Psoas muscle (tissue), 8 donors: ENCODE data around the gene ZNF430. TPM values are rescaled to one million over a fixed set of nuclear protein-coding genes. Genes with fewer than 3 reads are reported as not detected.
"Not testable (repeated sequence)": the region's sequence is repeated elsewhere in the genome, so short reads cannot be mapped to it uniquely, and the experiment has no call there.

Source experiments
- ATAC-seq, 4 donors: fragments of 200-7000 bp; cut with Tn5 transposase; one replicate each; pipeline ENCODE4 v1.9.1; 2020; ENCODE audit warnings: moderate library complexity in 3 of 4, mild to moderate bottlenecking in 2 of 4
- DNase-seq, 2 donors: peaks; one replicate each; pipeline ENCODE4 v3.0.0-alpha.2; 2020
- H3K27ac ChIP-seq: fragments of 200-600 bp; one replicate; pipeline ENCODE4 v1.8.0; 2022
- H3K27me3 ChIP-seq, 3 donors: fragments of 200-600 bp in 1 of 3; one replicate each; pipeline versions ENCODE4 v1.6.1 to v1.8.0; 2013 to 2022; ENCODE audit warnings: low read length in 2 of 3, mild to moderate bottlenecking in 2 of 3, moderate library complexity in 1 of 3; ENCODE audit not compliant: insufficient read depth in 3 of 3
- H3K36me3 ChIP-seq, 2 donors: fragments of 200-600 bp in 1 of 2; one replicate each; pipeline versions ENCODE4 v1.6.1 to v1.8.0; 2013 to 2022; ENCODE audit warnings: low read depth in 1 of 2, mild to moderate bottlenecking in 1 of 2, moderate library complexity in 1 of 2; ENCODE audit not compliant: insufficient read depth in 1 of 2
- H3K4me1 ChIP-seq: fragments of 200-600 bp; one replicate; pipeline ENCODE4 v1.8.0; 2022
- H3K4me3 ChIP-seq: fragments of 200-600 bp; one replicate; pipeline ENCODE4 v1.8.0; 2022; ENCODE audit warnings: mild to moderate bottlenecking
- H3K9me3 ChIP-seq: fragments of 200-600 bp; one replicate; pipeline ENCODE4 v1.8.0; 2022
- CTCF ChIP-seq: fragments of 200-600 bp; IDR thresholded peaks from one replicate; pipeline ENCODE4 v1.8.0; 2022; ENCODE audit warnings: antibody characterized with exemption
- WGBS, 3 donors: extraction: QIAGEN DNeasy Blood & Tissue Kit; methylation state at CpG; one replicate each; pipeline versions ENCODE4 v1.1.6 to v1.1.7; 2013; 5-methylcytosine and 5-hydroxymethylcytosine counted together
- intact Hi-C, 2 donors: fragments of 100-400 bp; cut with DNase I; formaldehyde crosslinking; loops; one replicate each; pipeline versions ENCODE4 v1.11.0 to v1.14.2; 2022
- long read RNA-seq, 2 donors: library from polyadenylated mRNA; unstranded; transcript quantifications; one replicate each; pipeline ENCODE4 v2.0.0, GENCODE V29; 2021
- polyA plus RNA-seq, 3 donors: library from polyadenylated mRNA; stranded (reverse); fragments of 200-250 nt; gene quantifications; one replicate each; pipeline ENCODE4 v1.2.3, GENCODE V29; 2013
- total RNA-seq, 4 donors: library from RNA; stranded (reverse); fragmentation: NEBNext Ultra II Directional in 2 of 4; extraction: Animal tissue kit (Norgen Biotek cat#: 25700) in 2 of 4; gene quantifications; one replicate each; pipeline versions ENCODE4 v1.2.1 to v1.2.4, GENCODE V29; 2021 to 2023
- donor health status: healthy with polysubstance abuse.
- donor health status: DM: no; HTN: no; CAD: no; lungs with moderate emphysema.
- donor health status: Bipolar disorder and iron deficiency.
- donor health status: healthy.
- donor health status: DM: yes; HTN: yes; CAD: no.
- donor health status: DM: no; HTN: no; CAD: no.
- donor health status: DM: no; HTN: no; CAD: no.
- donor health status: DM: yes; HTN: yes; CAD: no.

Gene ZNF430
- total RNA-seq (1 to 10 TPM; 2.5 to 3.9 (median 2.8) TPM), polyA plus RNA-seq (1 to 10 TPM in 2 of 3 donors, under 1 TPM in 1; 0.98 to 2.3 (median 1.2) TPM)
- long read RNA-seq, donor 1, partial matches to known transcripts = 0 of 1 reads
- long read RNA-seq, donor 1, other reads (novel, unspliced or antisense) = 1 of 1 reads
- long read RNA-seq, donor 2, partial matches to known transcripts = 0 of 4 reads
- long read RNA-seq, donor 2, other reads (novel, unspliced or antisense) = 1 of 4 reads

GRCh38 chr19:21020298-21021227 is at the start of gene ZNF430:
Gene ZNF430 (plus strand): TSS chr19:21020657. CDS start chr19:21020801, 144 bp downstream.
- Histone ChIP-seq H3K4me3 (peak within 1 kb of the TSS; percentile 77), H3K36me3 (peaks cover 3 to 19% of the 10 kb centered on the region in 2 donors), H3K27me3 (no peaks in the 10 kb centered on the region), H3K27ac (peak within 1 kb of the TSS; percentile 76), H3K9me3 (no peaks in the 10 kb centered on the region), H3K4me1 (no peaks in the 10 kb centered on the region)
- no peak for TF ChIP-seq CTCF
- WGBS, 3 donors = 1 to 2% (median 2%) methylated on average over 44 of the region's 44 CpGs
- intact Hi-C loops = no loop called here
- peak; percentile 91 to 93 for DNase-seq
- ATAC-seq = peak; percentile 99 to 100 (median 100)

GRCh38 chr19:20992788-20993187 is 27.7 kb upstream of the ZNF430 start:
- H3K4me3 ChIP-seq, intact Hi-C loops, H3K36me3 ChIP-seq, ATAC-seq, DNase-seq, H3K27ac ChIP-seq, H3K9me3 ChIP-seq, H3K4me1 ChIP-seq, H3K27me3 ChIP-seq: not testable (repeated sequence)
- 94 to 95% (median 95%) methylated on average over 2 of the region's 2 CpGs for WGBS, 3 donors

- H3K36me3 ChIP-seq = no peaks in the 10 kb centered on the region
- ATAC-seq = peak; percentile 98 to 100 (median 100)
- peak; percentile 81 to 86 for DNase-seq
- no peak overlapping the region for H3K27ac ChIP-seq
- H3K4me1 ChIP-seq = no peaks in the 10 kb centered on the region
- TF ChIP-seq CTCF = no peak
- H3K27me3 ChIP-seq = peaks cover 0 to 2% (median 0%) of the 10 kb centered on the region in 3 donors
- intact Hi-C loops = no loop called here
- no peaks in the 10 kb centered on the region for H3K9me3 ChIP-seq
- WGBS, 3 donors = 0 to 2% (median 1%) methylated on average over 26 to 29 of the region's 29 CpGs
- peak overlapping the region; percentile 63 for H3K4me3 ChIP-seq
Measured at GRCh38 chr19:20999731-21000352, 20.6 kb upstream of the ZNF430 start.

GRCh38 chr19:21021238-21021637 is 781 bp downstream of the ZNF430 start:
- intact Hi-C loops, ATAC-seq: not testable (repeated sequence)
- WGBS, 3 donors = 13 to 19% (median 18%) methylated on average over 11 of the region's 11 CpGs

GRCh38 chr19:21022996-21023395 is 2.5 kb downstream of the ZNF430 start:
- Histone ChIP-seq H3K27ac (no peak overlapping the region), H3K9me3 (no peaks in the 10 kb centered on the region), H3K4me3 (no peak overlapping the region), H3K27me3 (no peaks in the 10 kb centered on the region), H3K4me1 (peaks cover 2% of the 10 kb centered on the region), H3K36me3 (peaks cover 3 to 29% of the 10 kb centered on the region in 2 donors)
- WGBS, 3 donors = 76 to 86% (median 85%) methylated on average over 2 of the region's 2 CpGs
- TF ChIP-seq CTCF = no peak
- no peak for DNase-seq
- no peak for ATAC-seq
- intact Hi-C loops = no loop called here

More at GRCh38 chr19:21021238-21021637, 781 bp downstream of the ZNF430 start:
- not testable (repeated sequence) for H3K9me3 ChIP-seq, H3K27me3 ChIP-seq, H3K4me1 ChIP-seq, DNase-seq, H3K27ac ChIP-seq
- Histone ChIP-seq H3K36me3 (peaks cover 3 to 25% of the 10 kb centered on the region in 2 donors), H3K4me3 (peak overlapping the region; percentile 77)
